ENCODE measurements around the gene TFDP2.
"Not testable (repeated sequence)": the region's sequence is repeated elsewhere in the genome, so short reads cannot be mapped to it uniquely, and the experiment has no call there.

The TFDP2 gene

GRCh38 chr3:141913150-141913811, 236.1 kb downstream of the TFDP2 start:
- peak; percentile 76 for DNase-seq (ENCODE audit: low read depth)
- peak; percentile 78 for TF ChIP-seq CTCF (conservative IDR thresholded peaks at IDR 0.05; ENCODE audit: control insufficient read depth, insufficient read depth, low read depth, low read length)
- H3K4me3 ChIP-seq (ENCODE audit: control insufficient read depth, low read depth, low read length): no peak overlapping the region

GRCh38 chr3:141909986-141910385, 239.4 kb downstream of the TFDP2 start:
- H3K4me3 ChIP-seq (ENCODE audit: control insufficient read depth, low read depth, low read length); DNase-seq (ENCODE audit: low read depth): not testable (repeated sequence)

- no peak for DNase-seq (ENCODE audit: low read depth)
- no peak for TF ChIP-seq CTCF (conservative IDR thresholded peaks at IDR 0.05; ENCODE audit: control insufficient read depth, insufficient read depth, low read depth, low read length)
- no peak overlapping the region for H3K4me3 ChIP-seq (ENCODE audit: control insufficient read depth, low read depth, low read length)
These were observed 239.9 kb downstream of the TFDP2 start for GRCh38 chr3:141909408-141909807.

DNA sequence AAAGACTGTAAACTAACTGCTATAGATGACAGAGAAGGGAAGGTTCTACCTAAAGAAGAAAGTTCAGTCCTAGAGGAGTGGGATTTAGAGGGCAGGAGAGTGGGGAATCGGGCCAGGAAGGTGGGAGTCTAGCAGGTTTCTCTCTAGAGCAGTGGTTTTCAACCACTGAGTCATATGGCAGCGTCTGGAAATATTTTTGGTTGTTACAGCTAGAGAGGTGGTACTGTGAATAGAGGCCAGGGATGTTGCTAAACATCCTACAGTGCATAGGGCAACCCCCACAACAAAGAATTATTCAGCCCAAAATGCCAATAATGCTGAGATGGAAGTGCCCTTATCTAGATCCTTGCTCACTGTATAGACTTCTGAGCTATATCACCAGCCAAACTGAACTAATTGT, 244.2 kb downstream of the TFDP2 start:
- peak; percentile 30 for DNase-seq (ENCODE audit: low read depth)
- TF ChIP-seq CTCF (conservative IDR thresholded peaks at IDR 0.05; ENCODE audit: control insufficient read depth, insufficient read depth, low read depth, low read length): no peak

GRCh38 chr3:141904203-141904602, 245.1 kb downstream of the TFDP2 start:
- no peak for TF ChIP-seq CTCF (conservative IDR thresholded peaks at IDR 0.05; ENCODE audit: control insufficient read depth, insufficient read depth, low read depth, low read length)
- DNase-seq (ENCODE audit: low read depth): no peak
- no peak overlapping the region for H3K4me3 ChIP-seq (ENCODE audit: control insufficient read depth, low read depth, low read length)

More for the DNA sequence above, 244.2 kb downstream of the TFDP2 start:
- H3K4me3 ChIP-seq (ENCODE audit: control insufficient read depth, low read depth, low read length): no peak overlapping the region

- no peak for DNase-seq (ENCODE audit: low read depth)
- TF ChIP-seq CTCF (conservative IDR thresholded peaks at IDR 0.05; ENCODE audit: control insufficient read depth, insufficient read depth, low read depth, low read length): no peak
- no peak overlapping the region for H3K4me3 ChIP-seq (ENCODE audit: control insufficient read depth, low read depth, low read length)
These were observed 247.4 kb downstream of the TFDP2 start for GRCh38 chr3:141901914-141902313.

- no peak overlapping the region for H3K4me3 ChIP-seq (ENCODE audit: control insufficient read depth, low read depth, low read length)
- no peak for DNase-seq (ENCODE audit: low read depth)
- no peak for TF ChIP-seq CTCF (conservative IDR thresholded peaks at IDR 0.05; ENCODE audit: control insufficient read depth, insufficient read depth, low read depth, low read length)
These were observed 249.0 kb downstream of the TFDP2 start for GRCh38 chr3:141900343-141900742.
